Measurements from ENCODE around the gene GRAP. TPM values are rescaled to one million over a fixed set of nuclear protein-coding genes. Genes with fewer than 3 reads are reported as not detected.

Gene GRAP
- total and polyA plus RNA-seq, 2 donors, result 22.5 to 41.9 TPM

DNA sequence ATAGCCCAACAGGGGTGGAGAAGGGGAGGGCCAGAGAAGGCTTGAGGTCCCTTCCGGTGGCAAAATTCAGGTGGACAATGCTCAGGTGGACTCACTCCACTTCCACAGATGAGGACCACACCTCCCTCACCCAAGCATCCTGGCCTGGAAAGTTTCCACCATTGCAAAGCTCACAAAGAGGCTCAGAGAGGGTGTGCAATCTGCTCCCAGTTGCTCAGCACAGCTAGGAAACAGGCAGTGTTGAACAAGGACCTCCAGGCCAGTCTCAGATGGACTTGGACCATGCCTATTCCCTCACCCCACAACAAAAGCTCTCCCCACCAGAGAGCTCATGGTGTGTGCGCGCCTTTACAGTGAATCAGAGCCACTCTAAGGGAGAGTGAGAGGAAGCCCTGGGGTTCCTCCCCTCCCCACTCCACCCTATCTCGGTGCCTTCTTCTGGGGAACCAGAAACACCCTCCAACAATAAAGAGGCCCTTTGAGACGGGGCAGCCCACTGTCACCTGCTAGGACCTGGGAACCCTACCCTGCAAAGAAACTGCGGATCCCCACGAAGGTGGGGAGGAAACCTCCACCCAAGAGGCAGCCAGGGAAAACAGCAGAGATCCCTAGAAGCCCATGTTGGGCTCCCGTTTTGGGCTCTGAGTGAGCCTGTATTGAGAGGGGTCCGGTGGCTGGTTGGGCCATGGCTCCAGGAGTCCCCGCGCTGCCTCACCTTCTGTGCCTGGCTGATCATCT lies 43.8 kb downstream of the GRAP start:
- no peak overlapping the region for H3K27ac ChIP-seq (ENCODE audit: low read depth in 1 of 2, low read length in 1 of 2)
- WGBS, result 71% methylated on average over 11 of the region's 11 CpGs
- peaks cover 19 to 37% of the 10 kb centered on the region in 2 donors for H3K4me1 ChIP-seq (ENCODE audit: control insufficient read depth in 2 of 2, insufficient read depth in 2 of 2, low read length in 2 of 2)
- H3K9me3 ChIP-seq (ENCODE audit: control insufficient read depth in 2 of 2, insufficient read depth in 1 of 2, low read length in 1 of 2), result no peaks in the 10 kb centered on the region
- no peak for DNase-seq (ENCODE audit: low read depth in 6 of 9, low spot score in 9 of 9)
- H3K27me3 ChIP-seq (ENCODE audit: control insufficient read depth in 2 of 2, insufficient read depth in 1 of 2, low read length in 1 of 2), result peaks cover 0 to 44% of the 10 kb centered on the region in 2 donors
- peak overlapping the region in 1 of 2 donors; percentile 82 for H3K4me3 ChIP-seq (ENCODE audit: low read length in 2 of 2)
- no peaks in the 10 kb centered on the region for H3K36me3 ChIP-seq (ENCODE audit: control insufficient read depth in 2 of 2, insufficient read depth in 2 of 2, low read length in 1 of 2)

DNA sequence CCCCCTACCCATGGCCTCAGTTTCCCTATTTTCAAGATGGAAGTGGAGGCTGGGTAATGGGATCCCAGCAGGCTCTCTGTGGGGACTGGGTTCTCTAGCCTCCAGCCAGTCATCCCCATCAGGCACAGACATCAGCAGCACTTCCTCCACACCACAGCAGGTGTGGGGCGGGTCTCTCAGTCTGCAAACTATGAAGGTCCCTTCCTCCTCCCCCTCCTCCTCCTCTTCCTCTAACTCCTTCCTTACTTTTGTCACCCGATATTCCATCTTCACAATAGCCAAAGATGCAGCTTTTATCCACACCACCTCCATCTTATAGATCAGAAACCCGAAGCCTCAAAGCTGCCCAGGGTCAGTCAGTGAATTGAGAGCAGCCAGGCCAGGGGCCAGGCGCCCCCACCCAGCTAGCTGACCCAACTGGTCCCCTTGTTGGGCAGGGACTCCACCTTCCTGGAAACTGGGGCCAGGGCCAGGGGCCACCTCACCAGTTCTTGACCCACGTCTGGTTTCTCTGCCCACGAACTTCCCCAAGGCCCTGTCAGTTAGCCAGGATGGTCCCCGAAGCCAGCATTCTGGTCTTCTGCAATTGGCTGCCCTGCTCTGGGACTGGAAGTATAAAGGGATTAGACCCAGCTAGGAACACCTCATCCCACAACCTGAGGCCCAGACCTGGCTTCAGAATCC lies 44.7 kb downstream of the GRAP start:
- H3K9me3 ChIP-seq (ENCODE audit: control insufficient read depth in 2 of 2, insufficient read depth in 1 of 2, low read length in 1 of 2), result peaks cover 0 to 5% of the 10 kb centered on the region in 2 donors
- WGBS, result 61% methylated on average over 7 of the region's 7 CpGs
- no peak overlapping the region for H3K27ac ChIP-seq (ENCODE audit: low read depth in 1 of 2, low read length in 1 of 2)
- H3K4me1 ChIP-seq (ENCODE audit: control insufficient read depth in 2 of 2, insufficient read depth in 2 of 2, low read length in 2 of 2), result peaks cover 19 to 37% of the 10 kb centered on the region in 2 donors
- H3K27me3 ChIP-seq (ENCODE audit: control insufficient read depth in 2 of 2, insufficient read depth in 1 of 2, low read length in 1 of 2), result peaks cover 0 to 44% of the 10 kb centered on the region in 2 donors
- H3K4me3 ChIP-seq (ENCODE audit: low read length in 2 of 2), result no peak overlapping the region
- DNase-seq (ENCODE audit: low read depth in 6 of 9, low spot score in 9 of 9), result peak in 1 of 9 donors; percentile 59
- H3K36me3 ChIP-seq (ENCODE audit: control insufficient read depth in 2 of 2, insufficient read depth in 2 of 2, low read length in 1 of 2), result no peaks in the 10 kb centered on the region

DNA sequence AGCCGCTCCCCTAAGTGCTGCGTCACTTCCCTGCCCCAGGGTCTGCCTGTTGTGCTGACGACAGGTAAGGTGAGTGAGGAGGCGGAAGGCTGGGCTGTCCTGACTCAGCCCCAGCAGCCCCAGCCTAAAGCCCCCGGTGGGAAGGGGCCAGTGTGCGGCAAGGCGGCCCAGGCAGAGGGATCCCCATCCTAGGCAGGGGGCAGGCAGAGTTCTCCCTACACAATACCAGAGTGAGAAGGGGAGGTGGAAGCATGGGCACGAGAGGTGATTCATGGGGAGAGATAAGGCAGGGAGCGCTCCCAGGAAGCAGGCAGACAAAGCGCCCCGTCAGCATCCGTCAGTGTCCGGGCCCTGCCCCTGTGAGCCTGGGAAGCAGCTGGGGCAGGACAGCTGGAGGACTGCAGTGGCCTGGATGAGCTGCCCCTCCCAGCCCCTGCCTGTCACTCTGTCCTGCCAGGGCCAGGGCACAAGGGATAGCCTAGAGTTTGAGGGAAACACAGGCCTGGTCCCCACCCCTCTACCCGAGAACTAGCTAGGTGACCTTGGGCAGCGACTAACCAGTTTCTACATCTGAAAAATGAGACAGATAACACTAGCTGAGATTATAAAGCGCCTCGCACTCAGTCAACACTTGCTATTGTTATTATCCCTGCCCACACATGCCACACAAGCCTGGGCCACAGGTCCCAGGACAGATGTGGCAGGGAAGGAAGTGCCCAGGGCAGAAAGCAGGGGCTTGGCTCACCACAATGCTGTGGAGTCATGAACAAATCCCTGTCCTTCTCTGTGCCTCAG lies 46.0 kb downstream of the GRAP start:
- Histone ChIP-seq H3K4me3 (ENCODE audit: low read length in 2 of 2) (no peak overlapping the region), H3K36me3 (ENCODE audit: control insufficient read depth in 2 of 2, insufficient read depth in 2 of 2, low read length in 1 of 2) (peaks cover 0 to 3% of the 10 kb centered on the region in 2 donors), H3K4me1 (ENCODE audit: control insufficient read depth in 2 of 2, insufficient read depth in 2 of 2, low read length in 2 of 2) (peaks cover 19 to 37% of the 10 kb centered on the region in 2 donors), H3K27me3 (ENCODE audit: control insufficient read depth in 2 of 2, insufficient read depth in 1 of 2, low read length in 1 of 2) (peaks cover 0 to 42% of the 10 kb centered on the region in 2 donors), H3K27ac (ENCODE audit: low read depth in 1 of 2, low read length in 1 of 2) (no peak overlapping the region), H3K9me3 (ENCODE audit: control insufficient read depth in 2 of 2, insufficient read depth in 1 of 2, low read length in 1 of 2) (peaks cover 0 to 8% of the 10 kb centered on the region in 2 donors)
- no peak for DNase-seq (ENCODE audit: low read depth in 6 of 9, low spot score in 9 of 9)
- WGBS, result 94% methylated on average over 17 of the region's 17 CpGs

DNA sequence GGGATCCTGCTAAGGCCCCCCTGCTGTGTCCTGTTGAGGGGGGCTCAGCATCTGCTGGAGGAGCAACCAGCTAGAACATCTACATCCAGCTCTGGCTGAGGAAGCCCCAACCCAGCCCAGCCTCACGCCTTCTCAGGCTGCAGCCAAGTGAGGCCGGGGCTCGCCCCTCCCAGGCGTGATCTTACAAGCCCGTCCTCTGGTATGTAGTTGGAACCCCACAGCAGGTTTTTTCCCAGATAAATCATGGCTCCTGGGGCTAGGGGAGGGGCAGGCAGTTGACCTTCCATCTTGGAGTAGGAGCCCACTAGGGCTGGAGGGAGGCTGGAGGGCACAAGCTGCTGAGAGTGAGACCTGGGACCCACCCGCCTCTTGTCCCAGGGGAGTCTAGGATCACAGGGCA lies 46.8 kb downstream of the GRAP start:
- Histone ChIP-seq H3K27ac (ENCODE audit: low read depth in 1 of 2, low read length in 1 of 2) (no peak overlapping the region), H3K27me3 (ENCODE audit: control insufficient read depth in 2 of 2, insufficient read depth in 1 of 2, low read length in 1 of 2) (peaks cover 0 to 34% of the 10 kb centered on the region in 2 donors), H3K4me1 (ENCODE audit: control insufficient read depth in 2 of 2, insufficient read depth in 2 of 2, low read length in 2 of 2) (peaks cover 18 to 35% of the 10 kb centered on the region in 2 donors), H3K4me3 (ENCODE audit: low read length in 2 of 2) (no peak overlapping the region), H3K36me3 (ENCODE audit: control insufficient read depth in 2 of 2, insufficient read depth in 2 of 2, low read length in 1 of 2) (peaks cover 0 to 3% of the 10 kb centered on the region in 2 donors), H3K9me3 (ENCODE audit: control insufficient read depth in 2 of 2, insufficient read depth in 1 of 2, low read length in 1 of 2) (peaks cover 0 to 14% of the 10 kb centered on the region in 2 donors)
- WGBS, result 98% methylated on average over 6 of the region's 6 CpGs
- no peak for DNase-seq (ENCODE audit: low read depth in 6 of 9, low spot score in 9 of 9)

DNA sequence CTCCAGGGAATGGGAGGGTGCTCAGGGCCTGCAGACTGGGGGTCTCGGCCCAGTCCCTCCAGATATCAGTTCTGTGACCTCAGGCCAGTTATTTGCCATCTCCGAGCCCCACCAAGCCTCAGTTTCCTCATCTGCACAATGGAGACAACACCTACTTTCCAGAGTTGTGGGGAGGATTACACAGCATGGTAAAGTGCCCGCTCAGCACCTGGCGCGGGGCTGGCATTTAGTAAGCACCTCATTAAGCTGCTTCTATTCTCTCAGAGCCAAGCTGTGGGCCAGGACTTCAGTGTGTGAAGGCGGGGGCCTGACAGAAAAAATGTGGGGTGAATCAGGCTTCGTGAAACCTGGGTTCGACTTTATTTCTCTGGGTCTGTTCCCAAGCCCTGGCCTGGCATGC lies 47.4 kb downstream of the GRAP start:
- H3K27ac ChIP-seq (ENCODE audit: low read depth in 1 of 2, low read length in 1 of 2), result no peak overlapping the region
- DNase-seq (ENCODE audit: low read depth in 6 of 9, low spot score in 9 of 9), result no peak
- H3K9me3 ChIP-seq (ENCODE audit: control insufficient read depth in 2 of 2, insufficient read depth in 1 of 2, low read length in 1 of 2), result peaks cover 0 to 14% of the 10 kb centered on the region in 2 donors
- H3K4me1 ChIP-seq (ENCODE audit: control insufficient read depth in 2 of 2, insufficient read depth in 2 of 2, low read length in 2 of 2), result peaks cover 19 to 34% of the 10 kb centered on the region in 2 donors
- H3K36me3 ChIP-seq (ENCODE audit: control insufficient read depth in 2 of 2, insufficient read depth in 2 of 2, low read length in 1 of 2), result peaks cover 0 to 3% of the 10 kb centered on the region in 2 donors
- peaks cover 0 to 29% of the 10 kb centered on the region in 2 donors for H3K27me3 ChIP-seq (ENCODE audit: control insufficient read depth in 2 of 2, insufficient read depth in 1 of 2, low read length in 1 of 2)
- 97% methylated on average over 8 of the region's 8 CpGs for WGBS
- no peak overlapping the region for H3K4me3 ChIP-seq (ENCODE audit: low read length in 2 of 2)

DNA sequence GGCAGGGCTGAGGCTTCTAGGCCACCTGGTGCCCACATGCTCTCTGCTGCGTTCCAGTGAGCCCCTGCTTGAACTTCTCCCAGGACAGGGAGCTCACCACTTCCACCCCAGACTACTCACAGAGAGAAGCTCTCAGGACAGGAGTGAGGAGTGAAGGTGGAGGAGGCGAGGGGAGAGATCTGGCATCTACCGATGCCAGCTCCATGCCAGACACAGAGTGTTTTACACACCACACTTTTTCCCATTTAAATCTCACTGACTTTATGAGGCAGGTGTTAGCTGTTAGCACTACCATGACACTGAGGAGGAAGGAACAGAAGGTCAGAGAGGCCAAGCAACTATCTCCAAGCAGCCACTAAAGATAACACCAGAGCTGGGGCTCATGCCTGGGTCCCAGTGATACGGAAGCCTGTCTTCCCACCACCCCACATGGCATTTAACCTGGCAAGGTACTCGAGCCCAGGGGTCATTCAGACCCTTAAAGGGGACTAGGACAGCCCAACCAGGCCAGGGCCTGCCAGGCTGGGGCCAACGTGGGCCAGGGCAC lies 49.0 kb downstream of the GRAP start:
- no peak for DNase-seq (ENCODE audit: low read depth in 6 of 9, low spot score in 9 of 9)
- Histone ChIP-seq H3K27me3 (ENCODE audit: control insufficient read depth in 2 of 2, insufficient read depth in 1 of 2, low read length in 1 of 2) (peaks cover 0 to 13% of the 10 kb centered on the region in 2 donors), H3K9me3 (ENCODE audit: control insufficient read depth in 2 of 2, insufficient read depth in 1 of 2, low read length in 1 of 2) (peaks cover 0 to 14% of the 10 kb centered on the region in 2 donors), H3K36me3 (ENCODE audit: control insufficient read depth in 2 of 2, insufficient read depth in 2 of 2, low read length in 1 of 2) (peaks cover 0 to 3% of the 10 kb centered on the region in 2 donors), H3K4me1 (ENCODE audit: control insufficient read depth in 2 of 2, insufficient read depth in 2 of 2, low read length in 2 of 2) (peaks cover 25 to 35% of the 10 kb centered on the region in 2 donors), H3K27ac (ENCODE audit: low read depth in 1 of 2, low read length in 1 of 2) (no peak overlapping the region), H3K4me3 (ENCODE audit: low read length in 2 of 2) (no peak overlapping the region)
- 91% methylated on average over 6 of the region's 6 CpGs for WGBS

DNA sequence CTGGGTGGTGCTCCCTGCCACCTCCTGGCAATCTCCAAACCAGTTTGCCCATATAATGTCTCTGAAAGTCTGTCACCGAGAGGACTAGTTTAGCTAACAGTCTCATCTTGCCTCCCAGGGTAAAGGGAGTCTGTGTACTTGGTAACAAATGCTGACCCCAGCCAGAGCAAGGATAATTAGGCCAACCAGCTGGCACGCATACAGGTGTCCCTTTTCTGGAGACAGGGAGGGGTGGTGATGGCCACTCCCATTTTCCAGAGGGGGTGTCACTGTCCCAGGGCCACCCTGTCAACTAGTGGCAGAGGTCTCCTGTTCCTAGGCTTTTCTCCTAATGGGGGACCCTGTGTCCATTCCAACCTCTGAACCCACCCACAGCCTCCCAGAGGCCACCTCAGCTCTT lies 50.3 kb downstream of the GRAP start:
- Histone ChIP-seq H3K36me3 (ENCODE audit: control insufficient read depth in 2 of 2, insufficient read depth in 2 of 2, low read length in 1 of 2) (peaks cover 0 to 3% of the 10 kb centered on the region in 2 donors), H3K27me3 (ENCODE audit: control insufficient read depth in 2 of 2, insufficient read depth in 1 of 2, low read length in 1 of 2) (peaks cover 0 to 4% of the 10 kb centered on the region in 2 donors), H3K4me1 (ENCODE audit: control insufficient read depth in 2 of 2, insufficient read depth in 2 of 2, low read length in 2 of 2) (peaks cover 25 to 30% of the 10 kb centered on the region in 2 donors), H3K4me3 (ENCODE audit: low read length in 2 of 2) (no peak overlapping the region), H3K9me3 (ENCODE audit: control insufficient read depth in 2 of 2, insufficient read depth in 1 of 2, low read length in 1 of 2) (peaks cover 0 to 14% of the 10 kb centered on the region in 2 donors), H3K27ac (ENCODE audit: low read depth in 1 of 2, low read length in 1 of 2) (no peak overlapping the region)
- DNase-seq (ENCODE audit: low read depth in 6 of 9, low spot score in 9 of 9), result no peak
- 100% methylated on average over 2 of the region's 2 CpGs for WGBS

DNA sequence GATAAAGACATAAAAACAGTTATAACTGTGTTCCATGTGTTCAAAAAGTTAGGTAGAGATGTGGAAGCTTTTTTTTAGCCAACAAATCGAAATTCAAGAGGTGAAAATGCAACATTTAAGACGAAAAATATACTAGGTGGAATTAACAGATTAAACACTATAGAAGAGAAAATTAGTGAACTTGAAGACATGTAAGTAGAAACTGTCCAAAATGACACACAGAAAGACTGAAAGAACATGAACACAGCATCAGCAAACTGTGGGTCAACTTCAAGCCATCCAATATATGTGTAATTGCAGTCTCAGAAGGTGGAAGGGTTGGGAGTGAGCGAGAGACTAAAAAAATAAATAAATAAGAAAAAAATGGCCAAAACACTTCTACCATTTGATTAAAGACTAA lies 51.5 kb downstream of the GRAP start:
- H3K36me3 ChIP-seq (ENCODE audit: control insufficient read depth in 2 of 2, insufficient read depth in 2 of 2, low read length in 1 of 2), result peaks cover 0 to 3% of the 10 kb centered on the region in 2 donors
- H3K4me1 ChIP-seq (ENCODE audit: control insufficient read depth in 2 of 2, insufficient read depth in 2 of 2, low read length in 2 of 2), result peaks cover 25% of the 10 kb centered on the region in 2 donors
- 97% methylated on average over 3 of the region's 3 CpGs for WGBS
- H3K9me3 ChIP-seq (ENCODE audit: control insufficient read depth in 2 of 2, insufficient read depth in 1 of 2, low read length in 1 of 2), result peaks cover 0 to 14% of the 10 kb centered on the region in 2 donors
- no peak overlapping the region for H3K27ac ChIP-seq (ENCODE audit: low read depth in 1 of 2, low read length in 1 of 2)
- no peak for DNase-seq (ENCODE audit: low read depth in 6 of 9, low spot score in 9 of 9)
- no peaks in the 10 kb centered on the region for H3K27me3 ChIP-seq (ENCODE audit: control insufficient read depth in 2 of 2, insufficient read depth in 1 of 2, low read length in 1 of 2)
- no peak overlapping the region for H3K4me3 ChIP-seq (ENCODE audit: low read length in 2 of 2)

Measured in thymus (tissue), 11 donors.